ENCODE data around the gene ABCG4. TPM values are rescaled to one million over a fixed set of nuclear protein-coding genes. Genes with fewer than 3 reads are reported as not detected.
"Not testable (repeated sequence)": the region's sequence is repeated elsewhere in the genome, so short reads cannot be mapped to it uniquely, and the experiment has no call there.

The ABCG4 gene
- total and polyA plus RNA-seq, 12 donors, result 0.17 to 1.6 (median 1.2) TPM

DNA sequence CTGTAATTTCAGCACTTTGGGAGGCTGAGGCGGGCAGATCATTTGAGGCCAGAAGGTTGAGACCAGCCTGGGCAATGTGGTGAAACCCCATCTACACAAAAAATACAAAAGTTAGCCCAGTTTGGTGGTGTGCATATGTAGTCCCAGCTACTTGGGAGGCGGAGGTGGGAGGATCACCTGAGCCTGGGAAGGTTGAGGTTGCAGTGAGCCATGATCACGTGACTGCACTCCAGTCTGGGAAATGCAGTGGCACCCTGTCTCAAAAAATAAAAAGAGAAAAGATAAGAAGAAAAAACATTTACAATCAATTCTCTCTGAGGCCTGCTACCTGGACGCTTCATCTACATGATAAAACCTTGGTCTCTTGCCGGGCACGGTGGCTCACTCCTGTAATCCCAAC lies 50.1 kb downstream of the ABCG4 start:
- H3K9me3 ChIP-seq, result no peaks in the 10 kb centered on the region
- no peaks in the 10 kb centered on the region for H3K27me3 ChIP-seq
- intact Hi-C loops (cut with DNase I), result loop anchor here (5.0 to 10.0 kb wide), 7 partner anchors 47 to 104 kb away; partner anchors contain the start of genes ABCG4 (in 5 of the 10), DPAGT1 (in 3 of the 10) and C2CD2L (in 2 of the 10)
- 88 to 91% methylated on average over 6 of the region's 6 CpGs for WGBS, 2 donors
- ATAC-seq (no peak), DNase-seq (no peak)
- H3K27ac ChIP-seq, result no peak overlapping the region
- TF ChIP-seq, protein P1, sequence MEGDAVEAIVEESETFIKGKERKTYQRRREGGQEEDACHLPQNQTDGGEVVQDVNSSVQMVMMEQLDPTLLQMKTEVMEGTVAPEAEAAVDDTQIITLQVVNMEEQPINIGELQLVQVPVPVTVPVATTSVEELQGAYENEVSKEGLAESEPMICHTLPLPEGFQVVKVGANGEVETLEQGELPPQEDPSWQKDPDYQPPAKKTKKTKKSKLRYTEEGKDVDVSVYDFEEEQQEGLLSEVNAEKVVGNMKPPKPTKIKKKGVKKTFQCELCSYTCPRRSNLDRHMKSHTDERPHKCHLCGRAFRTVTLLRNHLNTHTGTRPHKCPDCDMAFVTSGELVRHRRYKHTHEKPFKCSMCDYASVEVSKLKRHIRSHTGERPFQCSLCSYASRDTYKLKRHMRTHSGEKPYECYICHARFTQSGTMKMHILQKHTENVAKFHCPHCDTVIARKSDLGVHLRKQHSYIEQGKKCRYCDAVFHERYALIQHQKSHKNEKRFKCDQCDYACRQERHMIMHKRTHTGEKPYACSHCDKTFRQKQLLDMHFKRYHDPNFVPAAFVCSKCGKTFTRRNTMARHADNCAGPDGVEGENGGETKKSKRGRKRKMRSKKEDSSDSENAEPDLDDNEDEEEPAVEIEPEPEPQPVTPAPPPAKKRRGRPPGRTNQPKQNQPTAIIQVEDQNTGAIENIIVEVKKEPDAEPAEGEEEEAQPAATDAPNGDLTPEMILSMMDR (IDR thresholded peaks at IDR 0.05), result no peak
- no peak overlapping the region for H3K4me3 ChIP-seq
- no peaks in the 10 kb centered on the region for H3K36me3 ChIP-seq
- peaks cover 0 to 7% (median 0%) of the 10 kb centered on the region in 9 donors for H3K4me1 ChIP-seq

DNA sequence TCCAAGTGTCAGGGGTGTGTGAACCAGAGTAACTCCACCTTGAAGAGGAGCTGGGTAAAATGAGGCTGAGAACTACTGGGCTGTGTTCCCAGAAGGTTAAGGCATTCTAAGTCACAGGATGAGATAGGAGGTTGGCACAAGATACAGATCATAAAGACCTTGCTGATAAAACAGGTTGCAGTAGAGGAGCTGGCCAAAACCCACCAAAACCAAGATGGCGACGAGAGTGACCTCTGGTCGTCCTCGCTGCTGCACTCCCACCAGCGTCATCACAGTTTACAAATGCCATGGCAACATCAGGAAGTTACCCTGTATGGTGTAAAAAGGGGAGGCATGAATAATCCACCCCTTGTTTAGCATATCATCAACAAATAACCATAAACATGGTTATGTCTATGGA lies 52.4 kb downstream of the ABCG4 start:
- not testable (repeated sequence) for DNase-seq, H3K36me3 ChIP-seq, H3K27ac ChIP-seq, H3K9me3 ChIP-seq, ATAC-seq, H3K4me3 ChIP-seq, H3K27me3 ChIP-seq
- H3K4me1 ChIP-seq, result peaks cover 0 to 20% (median 8%) of the 10 kb centered on the region in 9 donors
- intact Hi-C loops (cut with DNase I), result loop anchor here in 4 of 10 donors (5.0 to 10.0 kb wide), 5 partner anchors 34 to 134 kb away; partner anchors contain the start of genes NLRX1 (in 1 of the 4) and RNF26 (in 1 of the 4)
- WGBS, 2 donors, result 85 to 88% methylated on average over 5 of the region's 5 CpGs

DNA sequence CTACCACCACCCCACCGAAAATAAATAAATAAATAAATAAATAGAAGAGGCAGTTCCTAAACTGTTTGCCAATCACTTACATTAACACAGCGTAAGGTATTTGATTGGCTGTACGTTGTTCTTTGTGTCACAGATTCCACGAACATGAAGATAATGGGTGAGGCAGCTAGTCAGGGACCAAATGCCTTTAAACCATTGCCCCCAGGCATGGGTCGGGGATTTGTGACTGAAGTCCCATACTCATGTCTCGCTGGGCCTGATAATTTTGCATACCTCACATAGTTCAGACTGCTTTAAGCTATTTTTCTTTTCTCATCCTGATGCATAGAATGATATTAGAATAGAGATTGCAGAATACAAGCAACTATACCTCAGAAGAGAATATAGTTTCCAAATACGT lies 53.7 kb downstream of the ABCG4 start:
- TF ChIP-seq, protein P1 (IDR thresholded peaks at IDR 0.05), result no peak
- Histone ChIP-seq H3K36me3 (no peaks in the 10 kb centered on the region), H3K4me1 (peaks cover 0 to 20% (median 13%) of the 10 kb centered on the region in 9 donors), H3K27ac (no peak overlapping the region), H3K4me3 (no peak overlapping the region), H3K27me3 (no peaks in the 10 kb centered on the region), H3K9me3 (no peaks in the 10 kb centered on the region)
- WGBS, 2 donors, result 84 to 89% methylated on average over 7 of the region's 7 CpGs
- DNase-seq (no peak), ATAC-seq (no peak)
- intact Hi-C loops (cut with DNase I), result loop anchor here in 4 of 10 donors (5.0 to 10.0 kb wide), 5 partner anchors 35 to 132 kb away; partner anchors contain the start of genes NLRX1 (in 1 of the 4) and RNF26 (in 1 of the 4)

DNA sequence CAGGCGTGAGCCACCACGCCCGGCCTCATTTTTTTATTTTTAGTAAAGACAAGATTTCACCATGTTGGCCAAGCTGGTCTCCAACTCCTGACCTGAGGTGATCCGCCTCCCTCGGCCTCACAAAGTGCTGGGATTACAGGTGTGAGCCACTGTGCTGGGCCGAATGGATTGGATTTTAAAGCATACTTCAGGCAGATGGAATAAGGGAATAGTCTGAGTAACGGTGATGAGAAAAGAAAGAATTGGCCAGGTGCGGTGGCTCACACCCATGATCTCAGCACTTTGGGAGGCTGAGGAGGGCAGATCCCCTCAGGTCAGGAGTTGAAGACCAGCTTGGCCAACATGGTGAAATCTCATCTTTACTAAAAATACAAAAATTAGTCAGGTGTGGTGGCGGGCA lies 55.2 kb downstream of the ABCG4 start:
- H3K27ac ChIP-seq, result no peak overlapping the region
- TF ChIP-seq, protein P1 (IDR thresholded peaks at IDR 0.05), result no peak
- WGBS, 2 donors, result 94 to 96% methylated on average over 9 of the region's 9 CpGs
- intact Hi-C loops (cut with DNase I), result loop anchor here in 5 of 10 donors (2.0 to 10.0 kb wide), 6 partner anchors 37 to 131 kb away; partner anchors contain the start of genes NLRX1 (in 1 of the 5) and RNF26 (in 1 of the 5)
- no peak for ATAC-seq
- H3K36me3 ChIP-seq, result no peaks in the 10 kb centered on the region
- DNase-seq, result no peak
- no peak overlapping the region for H3K4me3 ChIP-seq
- no peaks in the 10 kb centered on the region for H3K27me3 ChIP-seq
- peaks cover 0 to 35% (median 23%) of the 10 kb centered on the region in 9 donors for H3K4me1 ChIP-seq
- no peaks in the 10 kb centered on the region for H3K9me3 ChIP-seq

DNA sequence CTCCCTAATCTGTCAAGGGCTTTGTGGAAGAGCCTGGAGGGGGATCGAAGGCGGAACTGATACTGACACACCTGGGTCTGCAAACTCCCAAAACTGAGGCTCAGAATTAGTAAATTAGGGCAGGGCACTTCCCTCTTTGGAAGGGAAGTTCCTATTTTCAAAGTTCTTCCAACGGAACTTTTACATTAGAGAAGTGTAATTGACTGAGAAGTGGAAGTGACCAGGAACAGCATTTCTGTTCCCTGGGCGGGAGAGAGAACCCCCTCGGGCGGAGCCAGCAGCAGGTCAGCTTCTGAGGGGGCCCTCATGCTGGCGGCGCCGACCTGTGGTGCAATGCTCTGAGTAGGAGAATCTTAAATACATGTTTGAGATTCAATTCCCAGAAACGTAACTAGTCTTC lies 56.2 kb downstream of the ABCG4 start:
- peaks cover 0 to 45% (median 23%) of the 10 kb centered on the region in 9 donors for H3K4me1 ChIP-seq
- peak overlapping the region in 9 of 10 donors; percentile 92 to 98 (median 97) for H3K27ac ChIP-seq
- peak overlapping the region in 6 of 10 donors; percentile 89 to 100 (median 97) for H3K4me3 ChIP-seq
- H3K9me3 ChIP-seq, result no peaks in the 10 kb centered on the region
- TF ChIP-seq, protein P1 (IDR thresholded peaks at IDR 0.05), result no peak
- 47 to 50% methylated on average over 10 of the region's 10 CpGs for WGBS, 2 donors
- DNase-seq (peak in 1 of 2 donors; percentile 36), ATAC-seq (peak in 1 of 8 donors; percentile 18)
- no peaks in the 10 kb centered on the region for H3K27me3 ChIP-seq
- no peaks in the 10 kb centered on the region for H3K36me3 ChIP-seq
- intact Hi-C loops (cut with DNase I), result loop anchor here (2.0 to 10.0 kb wide), 11 partner anchors 38 to 130 kb away; partner anchors contain the start of genes MCAM (in 1 of the 10), NLRX1 (in 1 of the 10) and RNF26 (in 1 of the 10)

Data from heart right ventricle (tissue), 16 donors.